Measurements from ENCODE around the gene CARD10.
A peak's percentile ranks its signal among the peaks of the same experiment; 100 is the strongest.

The CARD10 gene

DNA sequence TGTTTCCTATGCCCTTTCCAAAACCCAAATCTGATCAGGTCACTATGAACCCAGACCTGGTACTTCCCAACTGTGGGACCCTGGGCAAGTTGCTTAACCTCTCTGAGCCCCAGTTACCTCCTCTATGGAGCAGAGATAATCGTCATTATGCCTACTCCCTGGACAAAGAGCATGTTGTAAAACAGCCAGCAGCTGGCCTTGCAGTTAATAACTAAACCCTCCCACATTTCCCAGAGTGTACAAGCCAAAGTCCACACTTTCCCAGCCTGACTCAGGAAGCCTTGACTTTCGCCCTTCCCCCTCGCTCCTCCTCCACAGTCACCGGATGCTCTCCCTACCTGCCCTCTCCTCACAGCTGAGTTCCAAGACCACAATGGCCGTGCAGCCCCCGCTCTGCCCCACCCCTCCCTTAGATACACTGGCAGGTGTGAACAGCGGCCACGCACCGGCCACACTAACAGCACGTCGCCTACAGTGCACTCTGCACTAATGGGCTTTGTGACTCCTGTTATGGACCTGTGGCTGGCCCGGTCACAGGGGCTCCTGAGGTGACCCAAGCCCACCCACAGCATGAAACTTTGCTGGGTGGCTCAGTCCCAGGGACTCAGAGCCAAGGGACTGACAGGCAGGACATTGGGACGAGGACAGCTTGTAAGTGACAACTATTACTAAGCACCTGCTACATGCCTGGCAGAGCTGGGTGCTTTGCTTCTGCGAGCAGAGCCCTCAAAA is 17.4 kb downstream of the CARD10 start:
- no peak for DNase-seq

- DNase-seq, result no peak
Measured at GRCh38 chr22:37500745-37501609, 18.2 kb downstream of the CARD10 start.

DNA sequence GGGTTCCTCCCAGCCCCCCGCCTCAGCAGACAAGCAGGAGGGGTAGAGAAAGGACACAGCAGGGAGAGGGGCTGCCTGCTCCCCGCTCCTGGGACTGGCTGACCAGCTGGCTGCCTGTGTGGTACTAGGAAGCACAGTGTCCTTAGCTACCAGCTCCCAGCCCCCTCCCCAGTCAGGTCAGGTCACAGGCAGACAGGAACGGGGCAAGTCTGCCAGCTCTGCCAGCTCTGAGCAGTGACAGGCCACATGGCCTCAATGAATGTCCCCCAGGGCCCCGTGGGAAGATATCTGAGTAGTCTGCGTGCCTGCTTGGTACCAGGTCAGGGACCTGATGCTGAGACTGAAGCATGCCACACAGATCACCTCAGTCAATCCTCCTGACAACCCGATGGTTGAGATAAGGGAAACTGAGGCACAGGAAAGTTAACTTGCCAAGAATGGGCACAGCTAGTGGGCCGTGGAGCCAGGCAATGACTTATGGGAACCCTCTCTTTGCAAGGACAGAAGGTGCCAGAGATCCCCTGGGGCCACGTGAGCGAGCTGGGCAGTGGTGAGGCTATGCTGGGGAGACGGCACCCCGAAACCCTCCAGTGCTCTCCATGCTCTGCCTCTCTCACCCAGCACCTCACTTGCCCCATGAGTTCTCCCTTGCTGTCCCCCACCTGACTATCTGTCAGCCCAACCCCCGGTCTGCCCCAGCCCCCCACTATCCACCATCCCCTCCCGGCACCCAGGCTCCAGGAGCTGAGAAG is 19.2 kb downstream of the CARD10 start:
- no peak for DNase-seq

- no peak for DNase-seq
Measured at GRCh38 chr22:37499027-37499707, 20.0 kb downstream of the CARD10 start.

GRCh38 chr22:37498289-37498909 is 20.8 kb downstream of the CARD10 start:
- DNase-seq, result peak; percentile 74 to 78

DNA sequence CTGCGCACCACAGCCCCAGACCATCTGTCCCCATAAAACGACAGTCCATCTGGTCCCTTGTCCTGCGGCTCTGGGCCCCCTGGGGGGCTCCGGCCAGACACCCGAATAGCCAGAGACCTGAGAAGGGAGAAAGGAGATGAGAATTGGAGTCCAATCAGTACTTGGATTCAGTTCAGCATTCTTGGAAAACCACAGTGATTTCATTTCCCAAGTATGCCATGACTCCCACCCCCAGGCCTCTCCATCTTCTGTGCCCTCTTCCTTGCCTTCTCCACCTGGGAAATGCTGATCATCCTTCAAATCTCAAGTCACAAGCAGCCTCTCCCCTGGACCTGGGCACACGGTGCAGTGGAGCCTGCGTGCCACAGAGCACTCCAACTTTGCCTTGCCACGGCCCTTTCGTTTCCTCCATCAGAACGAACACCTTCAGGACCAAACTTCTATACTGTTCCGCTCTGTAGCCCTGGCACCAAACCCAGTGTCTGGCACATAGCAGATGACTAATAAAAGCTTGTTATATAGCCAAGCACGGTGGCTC is 22.1 kb downstream of the CARD10 start:
- no peak for DNase-seq

DNA sequence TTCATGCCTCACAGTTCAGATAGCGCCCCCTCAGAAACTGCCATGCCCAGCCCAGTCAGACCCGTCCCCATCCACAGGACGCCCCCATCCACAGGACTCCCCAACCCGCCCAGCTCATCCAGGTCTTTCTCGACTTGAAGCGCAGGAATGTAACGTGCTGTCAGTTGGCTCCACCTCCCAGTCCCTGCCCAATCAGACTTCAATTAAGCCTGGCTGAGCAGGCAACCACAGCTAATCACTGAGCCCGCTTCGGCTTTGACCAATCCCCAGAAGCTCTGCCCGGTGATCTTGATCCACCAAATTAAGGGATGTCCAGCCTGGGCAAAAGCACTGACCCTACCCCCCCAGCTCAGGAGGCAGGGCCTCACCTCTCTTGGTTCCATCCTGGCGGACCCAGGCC is 22.6 kb downstream of the CARD10 start:
- DNase-seq, result no peak

- no peak for DNase-seq
Measured at GRCh38 chr22:37493979-37494378, 25.2 kb downstream of the CARD10 start.

DNA sequence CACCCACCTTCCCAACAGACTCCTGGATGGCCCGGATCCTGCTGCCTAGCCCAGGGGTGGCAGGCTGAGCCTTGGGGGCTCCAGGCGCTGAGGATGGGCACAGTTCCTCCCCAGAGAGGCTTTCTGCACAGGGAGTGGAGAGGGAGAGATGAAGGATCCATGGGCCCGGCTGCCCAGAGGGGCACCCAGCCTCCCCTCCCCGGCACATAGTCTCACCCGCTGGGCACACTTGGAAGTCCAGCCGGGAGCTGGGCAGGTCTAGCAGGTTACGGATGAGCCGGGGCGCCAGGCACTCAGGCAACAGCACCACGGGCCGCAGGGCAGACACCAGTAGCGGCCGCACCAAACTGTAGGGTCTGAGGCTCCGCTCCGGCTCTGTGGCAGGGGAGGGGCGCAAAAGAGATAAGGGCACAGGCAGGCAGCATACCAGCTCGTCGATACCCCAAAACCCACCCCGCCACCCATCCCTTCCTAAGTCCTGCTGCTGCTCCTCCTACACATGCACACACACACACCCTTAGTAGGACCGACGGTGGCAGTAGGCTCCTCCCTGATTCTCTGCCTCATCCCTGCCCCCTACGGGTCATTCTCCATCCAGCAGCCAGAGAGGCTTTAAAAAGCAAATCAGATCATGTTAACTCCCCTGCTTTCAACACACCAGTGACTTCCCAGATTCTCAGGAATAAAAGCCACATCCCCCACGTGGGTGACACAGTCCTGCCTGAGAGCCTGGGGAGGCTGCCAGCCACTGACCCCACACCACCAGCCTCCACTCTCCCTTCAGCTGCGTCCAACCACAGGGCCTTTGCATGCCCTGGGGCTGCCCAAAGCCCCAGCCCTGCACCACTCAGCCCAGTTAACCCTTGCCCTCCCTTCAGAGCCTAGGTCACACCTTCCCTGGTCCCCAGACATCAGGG is 26.5 kb downstream of the CARD10 start:
- DNase-seq, result peak; percentile 61 to 75

DNA sequence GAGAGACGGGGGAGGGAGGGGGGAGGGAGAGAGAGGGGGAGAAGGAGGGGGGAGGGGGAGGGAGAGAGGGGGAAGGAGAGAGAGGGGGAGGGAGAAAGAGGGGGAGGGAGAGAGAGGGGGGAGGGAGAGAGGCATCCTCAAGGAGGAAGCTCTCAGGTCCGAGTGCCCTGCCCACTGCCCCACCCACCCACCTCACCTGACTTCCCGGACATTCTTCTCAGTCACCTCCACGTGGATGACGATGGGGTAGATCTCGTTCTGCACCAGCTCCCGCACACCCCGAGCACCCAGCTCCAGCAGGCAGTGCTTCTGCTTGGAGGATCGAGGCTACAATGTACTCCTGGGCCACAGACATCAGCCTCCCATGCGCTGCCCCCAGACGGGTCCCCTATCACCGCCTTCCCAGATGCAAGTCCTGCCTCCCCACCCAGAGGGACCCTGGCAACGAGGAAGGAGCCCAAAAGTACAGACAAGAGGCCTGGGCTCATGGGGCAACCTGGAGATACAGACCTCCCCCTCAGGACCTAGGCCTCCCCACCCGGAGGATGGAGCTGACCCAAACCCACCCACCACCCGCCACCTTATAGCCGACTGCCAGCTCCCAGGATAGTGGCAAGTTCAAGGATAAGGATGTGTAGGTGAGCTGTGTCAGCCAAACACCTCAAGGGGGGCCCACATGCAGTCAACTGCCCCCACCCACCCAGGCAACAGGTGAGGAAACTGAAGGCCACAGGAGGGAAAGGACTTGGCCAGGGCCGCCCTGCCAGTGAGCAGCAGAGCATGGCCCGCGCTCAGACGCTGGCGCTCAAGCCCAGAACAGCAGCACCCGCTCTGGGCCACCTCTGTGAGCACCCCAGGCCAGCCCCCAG is 27.4 kb downstream of the CARD10 start:
- no peak for DNase-seq

DNA sequence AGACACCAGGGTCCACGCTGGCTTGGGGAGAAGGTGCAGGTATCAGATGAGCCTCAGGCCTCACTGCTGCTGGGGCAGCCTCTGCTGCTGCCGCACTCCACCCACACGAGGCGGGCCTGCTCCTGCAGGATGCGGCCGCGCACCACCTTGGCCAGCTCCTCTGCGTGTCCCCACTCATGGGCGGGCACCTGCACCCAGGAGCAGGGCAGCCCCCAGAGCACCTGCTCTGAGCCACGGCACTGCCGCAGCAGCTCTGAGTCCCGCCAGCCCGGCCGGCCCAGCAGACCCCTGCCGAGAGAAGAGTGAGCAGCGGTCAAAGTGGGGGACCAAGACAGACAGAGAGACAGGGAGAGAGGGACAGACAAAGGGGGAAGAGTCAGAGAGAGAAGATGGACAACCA is 28.1 kb downstream of the CARD10 start:
- no peak for DNase-seq

DNA sequence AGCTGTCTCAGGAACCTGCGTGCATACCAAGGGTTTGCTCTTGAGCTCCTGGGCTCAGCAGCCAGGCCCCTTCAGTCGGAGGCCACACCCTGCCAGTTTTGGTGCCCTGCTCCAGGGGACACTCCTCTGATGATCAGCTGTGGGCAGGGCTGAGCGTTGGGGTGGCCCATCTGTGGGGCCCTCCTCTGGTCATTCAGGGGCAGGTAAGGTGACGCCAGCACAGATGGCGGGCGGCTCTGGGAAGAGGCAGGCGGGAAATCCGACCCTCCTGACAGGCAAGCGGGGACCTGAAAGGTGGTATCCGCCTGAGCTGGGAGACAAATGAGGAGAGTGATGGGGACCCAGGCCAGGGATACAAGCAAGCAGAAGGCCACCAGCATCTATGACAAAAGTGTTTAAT is 29.2 kb downstream of the CARD10 start:
- DNase-seq, result no peak

- no peak for DNase-seq
Measured at GRCh38 chr22:37488337-37489135, 30.7 kb downstream of the CARD10 start.

GRCh38 chr22:37487571-37487970 is 31.6 kb downstream of the CARD10 start:
- no peak for DNase-seq

DNA sequence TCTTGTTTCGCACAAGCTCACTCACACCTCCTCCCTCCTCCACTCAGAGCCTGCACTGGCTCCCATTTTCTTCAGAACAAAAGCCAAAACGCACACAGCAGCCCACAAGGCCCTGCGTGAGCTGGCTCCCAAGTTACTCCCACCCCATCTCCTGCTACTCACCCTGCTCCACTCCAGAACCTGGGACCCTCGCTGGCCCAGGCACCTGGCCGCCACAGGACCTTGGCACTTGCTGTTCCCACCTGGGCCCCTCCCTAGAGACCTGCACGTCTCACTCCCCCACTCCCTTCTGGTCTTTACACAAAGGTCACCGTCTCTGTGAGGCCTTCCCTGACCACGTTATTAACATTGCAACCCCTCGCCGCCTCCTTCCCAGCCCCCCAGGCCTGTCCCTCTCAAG is 32.1 kb downstream of the CARD10 start:
- DNase-seq, result no peak

DNA sequence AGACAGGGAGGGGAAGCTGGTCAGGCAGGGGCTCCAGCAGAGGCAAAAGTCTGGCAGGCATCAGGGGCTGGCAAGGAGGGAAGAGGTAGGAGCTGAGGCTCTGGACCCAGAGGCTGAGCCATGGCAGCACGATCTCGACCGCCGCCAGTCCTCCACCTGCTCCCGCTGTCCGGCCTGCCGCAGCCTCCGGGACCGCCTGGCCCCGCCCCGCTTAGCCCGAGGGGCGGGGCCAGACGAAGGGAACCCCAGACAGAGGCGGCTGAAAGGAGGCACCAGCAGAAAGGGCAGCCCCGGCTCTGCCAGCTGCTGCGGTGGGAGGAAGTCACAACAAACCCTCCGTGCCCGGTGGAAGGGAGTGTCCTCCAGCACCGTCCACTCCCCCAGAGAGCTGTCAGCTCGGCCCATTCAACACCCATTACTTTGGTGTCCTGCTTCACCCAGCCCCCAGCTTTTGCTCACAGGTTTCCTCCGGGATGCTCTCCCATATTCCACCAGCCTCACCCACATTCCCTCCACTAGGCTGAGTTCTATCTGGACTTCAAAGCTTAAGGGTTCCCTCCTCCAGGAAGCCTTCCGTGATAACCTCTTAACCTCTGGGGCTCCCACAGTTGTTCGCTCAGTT is 32.9 kb downstream of the CARD10 start, which contains the start of gene MFNG:
Gene MFNG (minus strand): TSS at position 161 of the 622 bp plus-strand sequence. CDS start 207 bp downstream, outside the sequence.
- peak; percentile 78 to 82 for DNase-seq

- peak; percentile 35 to 42 for DNase-seq
Measured at GRCh38 chr22:37485395-37486223, 33.6 kb downstream of the CARD10 start.

All from activated CD4-positive, alpha-beta T cell treated with anti-CD3 and anti-CD28 coated beads, Interleukin-2, amount 50 U/mL, for 48 hours (primary cell).